Breast epithelium (tissue), 3 donors: ENCODE data around the gene SH3TC1.

Experiments
- CTCF ChIP-seq, 3 donors: fragments of 450-650 bp; IDR thresholded peaks; one replicate each; pipeline ENCODE4 v1.5.1; 2016 to 2017; ENCODE audit warnings: antibody characterized with exemption in 3 of 3, mild to moderate bottlenecking in 3 of 3, moderate library complexity in 3 of 3
- POLR2A ChIP-seq: fragments of 450-650 bp; IDR thresholded peaks from one replicate; pipeline ENCODE4 v1.6.1; 2016; ENCODE audit warnings: antibody characterized with exemption, mild to moderate bottlenecking, moderate library complexity
- POLR2AphosphoS5 ChIP-seq, 3 donors: sonication (generic); formaldehyde crosslinking; IDR thresholded peaks; one replicate each; pipeline ENCODE4 v1.6.1; 2017; ENCODE audit warnings: antibody characterized with exemption in 3 of 3

GRCh38 chr4:8205241-8205707 is 6.2 kb downstream of the SH3TC1 start:
- TF ChIP-seq CTCF (IDR thresholded peaks at IDR 0.05) (no peak), POLR2A (no peak), POLR2AphosphoS5 (IDR thresholded peaks at IDR 0.05) (no peak)
